GM13976 (cell line): ENCODE data around the gene GET4.

Source experiments
- DNase-seq: peaks from one replicate; pipeline ENCODE4 v3.0.0; 2012; ENCODE audit warnings: low spot score
- CTCF ChIP-seq: IDR thresholded peaks from 2 replicates; pipeline ENCODE4 v1.5.1; 2012; ENCODE audit warnings: borderline replicate concordance, mild to moderate bottlenecking; ENCODE audit not compliant: insufficient read depth; ENCODE audit errors: extremely low read depth, missing control alignments, control extremely low read depth
- in situ Hi-C: fragments of 300-500 bp; cut with MboI; formaldehyde crosslinking; loops from one replicate; pipeline ENCODE4 v1.12.0; 2022; ENCODE audit warnings: low sequenced_read_pairs, mixed read lengths, inconsistent platforms; ENCODE audit not compliant: unreplicated experiment

The GET4 gene

GRCh38 chr7:860149-860548, 16.2 kb upstream of the GET4 start:
- no peak for DNase-seq
- TF ChIP-seq CTCF, result no peak
- in situ Hi-C loops, result no loop called here

- no peak for TF ChIP-seq CTCF
- DNase-seq, result no peak
- in situ Hi-C loops, result no loop called here
These were observed 15.1 kb upstream of the GET4 start for GRCh38 chr7:861222-861621.

GRCh38 chr7:862157-862556, 14.2 kb upstream of the GET4 start:
- no peak for DNase-seq
- no peak for TF ChIP-seq CTCF
- in situ Hi-C loops, result no loop called here

- no peak for TF ChIP-seq CTCF
- in situ Hi-C loops, result no loop called here
- no peak for DNase-seq
These were observed 13.2 kb upstream of the GET4 start for GRCh38 chr7:863106-863505.

GRCh38 chr7:865921-866320, 10.4 kb upstream of the GET4 start:
- no peak for TF ChIP-seq CTCF
- no peak for DNase-seq
- in situ Hi-C loops, result no loop called here

- in situ Hi-C loops, result no loop called here
- no peak for TF ChIP-seq CTCF
- DNase-seq, result no peak
These were observed 9.4 kb upstream of the GET4 start for GRCh38 chr7:867001-867405.
